ENCODE data around the gene ZFPL1. TPM values are rescaled to one million over a fixed set of nuclear protein-coding genes. Genes with fewer than 3 reads are reported as not detected.
"Not testable (repeated sequence)": the region's sequence is repeated elsewhere in the genome, so short reads cannot be mapped to it uniquely, and the experiment has no call there.

Gene ZFPL1
- total RNA-seq, 1 donor from 2014 or later = 14.7 TPM

GRCh38 chr11:65115361-65116082, 31.5 kb downstream of the ZFPL1 start:
- DNase-seq = no peak

GRCh38 chr11:65116370-65117205, 32.6 kb downstream of the ZFPL1 start:
- DNase-seq = peak; percentile 23

GRCh38 chr11:65117206-65118096, 33.4 kb downstream of the ZFPL1 start, which contains the start of gene ZNHIT2:
ZNHIT2 (minus strand) TSS chr11:65117701; CDS start chr11:65117653, 48 bp downstream.
- DNase-seq = peak; percentile 98

GRCh38 chr11:65118097-65118837, 34.2 kb downstream of the ZFPL1 start:
- DNase-seq = no peak

- not testable (repeated sequence) for DNase-seq
Observed at GRCh38 chr11:65118891-65119669, 35.1 kb downstream of the ZFPL1 start.

GRCh38 chr11:65119670-65119995, 35.6 kb downstream of the ZFPL1 start:
- DNase-seq = no peak

- DNase-seq = no peak
Observed at GRCh38 chr11:65120831-65121230, 36.8 kb downstream of the ZFPL1 start.

GRCh38 chr11:65121447-65121864, 37.4 kb downstream of the ZFPL1 start:
- no peak for DNase-seq

GRCh38 chr11:65121865-65122696, 38.1 kb downstream of the ZFPL1 start, which contains the start of the genes FAU and MRPL49:
FAU (minus strand) TSS chr11:65122134; CDS start chr11:65121813, 321 bp downstream.
MRPL49 (plus strand) TSS chr11:65122321; CDS start chr11:65122347, 26 bp downstream.
- DNase-seq = peak; percentile 96

- DNase-seq = no peak
Observed at GRCh38 chr11:65124480-65125196, 40.6 kb downstream of the ZFPL1 start.

- DNase-seq = no peak
Observed at GRCh38 chr11:65125197-65126056, 41.4 kb downstream of the ZFPL1 start.

GRCh38 chr11:65126624-65127274, 42.7 kb downstream of the ZFPL1 start:
- DNase-seq = no peak

- DNase-seq = no peak
Observed at GRCh38 chr11:65127473-65128181, 43.6 kb downstream of the ZFPL1 start.

- no peak for DNase-seq
Observed at GRCh38 chr11:65128182-65129145, 44.4 kb downstream of the ZFPL1 start.

- DNase-seq = no peak
Observed at GRCh38 chr11:65129649-65130441, 45.8 kb downstream of the ZFPL1 start.

All from occipital lobe (tissue), 2 donors.